Activated CD4-positive, alpha-beta T cell treated with anti-CD3 and anti-CD28 coated beads, Interleukin-2, Interleukin-4, amounts not matched to agents 100 ng/mL and 50 ng/mL, durations not matched to agents 16 hours and 8 hours (primary cell): Measurements from ENCODE around the gene WNT2B.

Experiments used
- DNase-seq: peaks from one replicate; pipeline ENCODE4 v3.0.0-alpha.2; 2020; ENCODE audit warnings: low spot score

Gene WNT2B

DNA sequence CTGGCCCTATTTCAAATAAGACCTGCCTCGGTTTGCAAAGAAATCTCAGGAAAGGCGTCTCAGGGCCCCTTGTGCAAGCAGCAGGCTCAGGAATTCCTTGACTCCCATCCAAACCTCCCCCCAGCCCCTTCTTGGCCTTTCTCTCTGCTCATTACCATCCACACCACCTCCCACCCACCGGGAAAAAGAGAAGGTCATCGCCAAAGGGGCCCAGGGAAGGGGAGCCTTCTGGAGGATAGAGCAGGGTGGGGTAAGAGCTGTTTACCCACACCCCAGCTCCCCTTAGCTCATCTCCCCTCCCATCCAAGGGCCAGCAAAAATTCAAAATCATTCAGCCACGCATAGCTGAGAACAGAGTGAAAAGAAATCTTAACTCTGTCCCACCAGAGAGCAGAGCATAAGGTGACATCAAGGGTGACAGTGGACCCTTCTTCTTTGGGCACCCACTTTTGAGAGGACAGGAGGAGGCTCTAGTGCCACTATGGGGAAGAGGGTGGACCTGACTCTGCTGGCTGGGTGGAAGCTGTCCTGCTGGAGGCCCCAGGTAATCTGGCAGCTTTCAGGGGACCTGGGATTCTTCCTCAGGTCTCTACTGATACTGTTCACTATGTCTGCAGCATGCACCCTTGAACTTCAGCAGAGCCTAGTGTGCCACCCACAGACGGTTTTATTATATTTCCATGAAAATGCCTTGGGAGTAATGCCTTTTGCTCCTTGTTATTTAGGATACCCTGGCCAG lies 3.9 kb upstream of the WNT2B start:
- DNase-seq, result no peak

DNA sequence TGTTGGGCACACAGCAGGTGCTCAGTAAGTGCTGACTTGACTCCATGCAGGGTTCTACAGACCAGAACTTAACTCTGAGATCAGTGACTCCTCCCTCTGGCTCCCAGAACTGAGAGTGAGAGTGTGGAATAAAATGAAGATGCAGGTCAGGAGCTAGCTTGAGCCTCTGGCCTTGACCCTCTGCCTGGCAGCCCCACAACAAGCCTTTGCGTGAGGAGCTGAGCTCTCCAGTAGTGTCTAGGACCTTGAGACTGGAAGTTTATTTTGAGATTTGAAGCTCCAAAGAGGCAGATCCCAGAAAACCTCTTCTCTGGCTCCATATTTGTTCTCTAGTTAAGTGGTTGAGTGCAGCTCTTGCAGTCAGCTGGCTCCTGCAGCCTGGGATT lies 3.4 kb upstream of the WNT2B start:
- no peak for DNase-seq

DNA sequence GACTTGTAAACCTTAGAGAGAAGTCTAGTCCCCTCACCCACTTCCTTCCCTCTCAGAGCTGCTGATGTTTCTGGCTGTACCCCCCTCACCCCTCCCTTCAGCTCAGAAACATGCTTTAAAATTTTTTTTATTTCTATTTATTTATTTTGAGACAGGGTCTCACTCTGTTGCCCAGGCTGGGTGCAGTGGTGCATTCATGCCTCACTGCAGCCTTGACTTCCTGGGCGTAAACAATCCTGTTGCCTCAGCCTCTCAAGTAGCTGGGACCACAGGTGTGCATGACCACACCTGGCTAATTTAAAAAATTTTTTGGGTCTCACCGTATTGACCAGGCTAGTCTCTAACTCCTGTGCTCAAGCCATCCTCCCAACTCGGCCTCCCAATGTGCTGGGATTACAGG lies 2.9 kb upstream of the WNT2B start:
- DNase-seq, result no peak

DNA sequence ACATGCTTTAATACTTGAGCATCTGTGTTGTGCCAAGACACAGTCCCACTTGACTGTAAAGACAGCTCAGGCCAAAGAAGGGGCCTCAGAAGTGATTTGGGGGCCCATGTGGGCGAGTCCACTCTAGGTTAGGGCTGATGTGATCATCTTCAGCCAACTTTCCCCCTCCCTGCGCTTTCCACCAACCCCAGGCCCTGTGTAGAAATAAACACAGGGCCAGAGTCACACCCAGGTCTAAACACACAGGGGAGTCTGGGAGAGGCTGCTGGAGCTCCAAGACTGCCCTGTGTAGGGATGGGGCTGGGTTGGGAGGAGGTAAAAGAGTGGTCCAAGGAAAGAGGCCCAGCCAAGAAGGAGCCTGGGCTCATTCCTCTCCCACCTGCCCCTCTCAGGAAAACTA lies 2.5 kb upstream of the WNT2B start:
- no peak for DNase-seq

DNA sequence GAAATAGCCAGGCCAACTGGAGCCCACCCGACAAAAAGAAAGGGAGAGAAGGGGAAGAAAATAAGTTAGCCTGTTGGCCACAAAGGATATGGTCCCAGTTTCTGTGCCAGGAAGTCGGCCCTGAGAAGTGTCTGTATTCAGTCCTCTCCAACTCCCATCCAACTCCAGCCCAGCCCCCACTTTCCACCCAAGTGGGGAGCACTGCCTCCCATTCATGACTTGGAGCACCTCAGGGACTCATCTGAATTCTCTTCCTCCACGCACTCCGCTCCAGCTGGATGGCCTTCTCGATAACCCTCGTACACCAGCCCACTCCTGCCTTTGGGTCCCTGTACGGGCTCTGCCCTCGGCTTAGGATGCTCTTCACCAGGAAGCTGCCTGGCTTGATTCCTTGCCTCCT lies 2.0 kb upstream of the WNT2B start:
- no peak for DNase-seq

DNA sequence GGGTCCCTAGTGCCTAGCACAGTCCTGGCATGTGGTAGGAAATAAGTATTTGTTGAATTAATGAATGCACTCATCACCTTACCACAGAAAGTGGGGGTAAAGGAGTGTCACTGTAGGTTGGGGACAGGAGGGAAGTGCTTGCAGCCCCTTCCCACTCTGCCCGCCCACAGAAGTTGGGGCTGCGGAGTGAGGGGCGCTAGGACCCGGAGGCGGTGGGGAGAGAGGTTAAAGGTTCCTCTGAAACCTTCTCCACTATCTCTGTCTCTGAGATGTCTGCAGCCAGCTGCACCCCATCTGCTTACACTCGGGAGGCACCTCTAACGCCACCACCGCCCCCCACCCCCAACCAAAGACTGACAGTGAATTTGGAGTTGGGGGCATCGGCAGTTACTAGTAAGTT lies 1.4 kb upstream of the WNT2B start:
- no peak for DNase-seq

DNA sequence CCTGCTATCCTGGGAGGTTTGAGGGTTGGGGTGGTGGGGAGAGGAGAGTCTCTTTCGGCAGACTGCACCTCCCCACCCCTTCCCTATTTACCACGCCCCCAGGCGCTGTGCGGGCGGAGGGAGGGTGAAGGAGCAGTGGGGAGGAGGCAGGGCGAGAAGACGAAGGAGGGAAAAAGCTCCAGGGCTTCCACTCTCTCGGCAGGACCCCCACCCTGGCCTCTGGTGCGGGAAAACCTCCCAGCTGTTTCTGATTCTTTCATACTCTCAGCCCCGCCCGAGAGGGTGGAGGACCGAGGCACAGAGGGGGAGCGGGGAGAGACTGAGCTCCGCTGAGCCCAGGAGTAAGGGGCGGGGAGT lies 866 bp upstream of the WNT2B start:
- DNase-seq, result no peak

DNA sequence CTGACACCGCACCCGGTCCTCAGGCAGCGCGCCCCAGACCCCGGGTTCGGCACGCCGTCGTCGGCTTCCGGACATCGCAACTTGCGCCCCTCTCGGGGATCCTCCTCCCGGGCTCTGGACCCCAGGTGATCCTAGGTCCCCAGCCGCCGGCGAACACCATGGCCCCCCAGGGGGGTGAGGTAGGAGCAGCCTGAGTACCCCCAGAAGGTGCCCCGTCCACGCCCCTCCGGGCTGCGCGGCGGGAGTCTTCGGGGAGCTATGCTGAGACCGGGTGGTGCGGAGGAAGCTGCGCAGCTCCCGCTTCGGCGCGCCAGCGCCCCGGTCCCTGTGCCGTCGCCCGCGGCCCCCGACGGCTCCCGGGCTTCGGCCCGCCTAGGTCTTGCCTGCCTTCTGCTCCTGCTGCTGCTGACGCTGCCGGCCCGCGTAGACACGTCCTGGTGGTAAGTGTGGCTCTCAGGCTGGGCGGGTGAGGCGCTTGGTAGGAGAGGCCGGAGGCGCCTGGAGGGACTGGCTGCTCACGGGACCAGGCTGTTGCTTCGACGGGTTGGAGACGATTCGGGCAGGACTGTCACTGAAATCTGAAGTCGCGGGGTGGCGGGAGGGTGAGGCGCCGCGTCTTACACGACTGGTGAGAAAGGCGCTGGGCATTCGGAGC lies 367 bp downstream of the WNT2B start:
- no peak for DNase-seq

DNA sequence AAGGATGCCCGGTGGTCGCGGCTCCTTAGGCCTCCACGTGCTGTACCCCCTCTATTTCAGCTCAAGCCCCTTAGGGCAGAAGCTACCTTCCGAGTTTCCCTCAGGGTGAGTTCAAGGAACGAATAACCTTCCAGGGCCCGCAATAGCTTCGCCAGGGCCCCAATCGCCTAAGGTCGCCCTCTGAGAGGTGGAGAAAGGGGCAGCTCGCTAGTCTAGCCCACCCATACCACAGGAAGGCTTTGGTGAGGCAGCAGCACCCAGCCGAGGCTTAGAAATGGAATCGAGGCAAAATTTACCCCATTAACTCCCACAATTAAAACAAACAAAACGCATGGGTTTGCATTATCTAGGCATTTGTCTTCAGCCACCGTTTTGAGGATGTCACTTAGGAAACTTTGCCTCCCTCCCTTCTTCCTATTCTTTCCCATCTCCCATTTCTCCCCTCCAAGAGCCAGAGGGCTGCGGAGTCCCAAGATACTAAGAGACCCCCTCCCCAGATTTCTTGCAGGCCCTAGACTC lies 954 bp downstream of the WNT2B start:
- no peak for DNase-seq

DNA sequence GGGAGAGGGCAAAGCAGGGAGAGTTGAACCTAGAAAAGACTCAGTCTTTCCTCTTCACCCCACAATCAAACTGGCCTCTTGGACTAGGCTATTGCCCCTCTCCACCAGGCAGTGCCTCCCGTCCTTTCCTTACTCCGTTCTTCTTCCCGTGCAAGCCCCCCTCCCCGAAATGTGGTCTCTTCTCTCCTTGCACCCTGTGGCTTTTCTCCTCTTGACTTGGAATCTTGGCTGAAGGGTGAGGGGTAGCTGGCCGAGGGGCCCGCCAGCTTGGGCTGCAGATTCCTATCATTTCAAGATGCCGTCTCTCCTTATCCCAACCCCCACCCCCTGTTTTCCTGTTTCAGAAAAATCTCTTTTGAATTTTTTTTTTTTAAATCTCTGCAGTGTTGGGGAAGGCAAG lies 1.6 kb downstream of the WNT2B start:
- DNase-seq, result no peak

DNA sequence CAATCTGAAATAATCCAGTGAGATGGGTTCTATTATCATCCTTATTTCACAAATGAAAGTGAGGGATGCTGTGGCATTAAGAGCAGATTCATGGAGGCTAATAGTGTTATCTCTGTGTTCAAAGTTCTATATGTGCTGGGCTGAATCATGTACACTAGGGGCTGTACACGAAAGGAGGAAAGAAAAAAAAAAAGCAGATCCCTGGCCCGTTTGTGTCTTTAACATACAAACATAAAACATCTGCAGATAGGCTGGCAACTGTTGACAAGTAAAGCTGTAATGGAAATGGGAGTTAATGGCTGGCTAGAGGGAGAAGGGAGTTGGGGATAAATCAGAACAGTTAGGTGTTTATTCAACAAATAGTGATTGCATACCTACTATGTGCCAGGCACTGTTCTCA lies 3.1 kb downstream of the WNT2B start:
- DNase-seq, result no peak

DNA sequence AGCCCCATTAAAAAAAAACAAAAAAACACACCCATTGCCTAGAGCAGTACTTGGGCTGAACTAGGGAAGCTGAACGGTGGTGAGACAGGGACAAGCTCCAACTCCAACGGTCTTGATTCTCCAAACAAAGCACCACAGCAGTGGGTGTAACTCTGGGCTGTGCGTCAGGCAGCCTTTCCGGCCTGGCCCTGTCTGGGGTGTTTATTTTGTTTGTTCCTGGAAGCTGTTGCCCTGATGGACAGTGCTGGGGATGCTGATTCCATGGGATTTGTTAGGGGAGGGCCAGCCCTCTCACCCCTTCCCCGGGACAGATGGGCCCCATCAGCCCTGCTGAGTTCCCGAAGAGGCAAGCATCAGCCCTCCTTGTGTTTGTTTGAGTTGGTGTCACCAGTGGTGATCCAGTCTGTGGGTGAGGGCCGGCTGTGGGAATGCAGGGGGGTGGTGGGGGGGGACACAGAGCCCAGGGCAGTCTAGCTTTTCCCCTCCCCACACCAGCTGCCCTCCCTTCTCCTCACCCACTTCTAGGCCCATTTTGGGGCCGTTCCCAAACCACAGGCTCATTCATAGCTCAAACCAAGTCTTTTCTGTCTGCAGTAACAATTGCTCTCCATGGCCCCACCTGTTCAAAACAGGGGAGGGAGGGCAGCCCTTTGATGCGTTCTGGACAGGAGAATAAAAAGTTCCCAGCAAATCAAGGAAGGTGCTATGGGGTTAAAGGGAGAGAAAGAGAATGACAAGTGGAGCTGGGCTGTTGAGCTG lies 4.5 kb downstream of the WNT2B start:
- no peak for DNase-seq

DNA sequence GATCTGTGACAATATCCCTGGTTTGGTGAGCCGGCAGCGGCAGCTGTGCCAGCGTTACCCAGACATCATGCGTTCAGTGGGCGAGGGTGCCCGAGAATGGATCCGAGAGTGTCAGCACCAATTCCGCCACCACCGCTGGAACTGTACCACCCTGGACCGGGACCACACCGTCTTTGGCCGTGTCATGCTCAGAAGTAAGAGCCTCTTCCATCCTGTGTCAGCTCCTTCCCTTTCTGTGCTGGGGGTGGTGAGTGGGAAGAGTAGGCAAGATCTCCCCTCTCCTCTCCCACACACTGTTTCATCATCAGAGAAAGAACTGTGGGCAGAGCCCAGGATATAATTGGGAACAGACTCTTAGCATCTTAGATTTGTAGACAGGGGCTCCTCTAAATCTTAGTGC lies 6.1 kb downstream of the WNT2B start:
- no peak for DNase-seq

DNA sequence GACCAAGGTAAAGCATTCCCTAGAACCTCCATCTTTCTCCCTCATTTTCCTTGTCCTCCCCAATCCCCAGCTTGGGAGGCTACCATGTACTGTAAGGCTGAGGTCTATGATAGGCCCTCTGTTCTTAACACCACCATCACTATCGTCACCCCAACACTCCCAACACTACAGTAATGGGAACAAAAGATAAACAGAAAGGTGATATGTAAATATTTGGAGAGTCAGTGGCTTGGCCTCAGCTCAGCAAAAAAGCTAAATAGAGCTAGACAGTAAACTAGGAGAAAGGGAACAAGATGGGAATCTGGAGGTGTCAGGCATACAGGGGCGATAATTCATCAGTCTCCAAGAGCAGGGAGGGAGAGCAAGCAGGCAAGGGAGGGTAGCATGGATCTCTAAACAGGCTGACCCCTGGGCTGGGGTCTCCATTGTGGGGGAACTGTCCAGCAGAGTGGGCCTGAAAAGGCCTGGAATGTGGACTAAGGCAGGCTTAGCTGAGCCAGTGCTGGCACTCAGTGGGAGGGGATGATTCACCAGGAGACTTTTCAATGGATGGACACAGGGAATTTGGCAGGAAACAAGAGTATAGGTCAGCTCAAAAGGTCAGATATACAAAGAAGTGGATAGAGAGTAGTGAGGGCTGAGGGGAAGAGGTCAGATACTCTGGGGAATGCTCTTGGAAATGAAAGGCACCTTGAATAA lies 6.7 kb downstream of the WNT2B start:
- DNase-seq, result no peak

DNA sequence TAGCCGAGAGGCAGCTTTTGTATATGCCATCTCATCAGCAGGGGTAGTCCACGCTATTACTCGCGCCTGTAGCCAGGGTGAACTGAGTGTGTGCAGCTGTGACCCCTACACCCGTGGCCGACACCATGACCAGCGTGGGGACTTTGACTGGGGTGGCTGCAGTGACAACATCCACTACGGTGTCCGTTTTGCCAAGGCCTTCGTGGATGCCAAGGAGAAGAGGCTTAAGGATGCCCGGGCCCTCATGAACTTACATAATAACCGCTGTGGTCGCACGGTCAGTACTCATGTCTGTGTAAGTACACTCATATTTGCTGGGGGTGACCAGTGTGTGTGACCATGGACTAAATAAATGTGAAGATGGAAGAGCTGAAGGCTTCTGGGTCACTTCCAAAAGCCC lies 7.4 kb downstream of the WNT2B start:
- DNase-seq, result no peak

DNA sequence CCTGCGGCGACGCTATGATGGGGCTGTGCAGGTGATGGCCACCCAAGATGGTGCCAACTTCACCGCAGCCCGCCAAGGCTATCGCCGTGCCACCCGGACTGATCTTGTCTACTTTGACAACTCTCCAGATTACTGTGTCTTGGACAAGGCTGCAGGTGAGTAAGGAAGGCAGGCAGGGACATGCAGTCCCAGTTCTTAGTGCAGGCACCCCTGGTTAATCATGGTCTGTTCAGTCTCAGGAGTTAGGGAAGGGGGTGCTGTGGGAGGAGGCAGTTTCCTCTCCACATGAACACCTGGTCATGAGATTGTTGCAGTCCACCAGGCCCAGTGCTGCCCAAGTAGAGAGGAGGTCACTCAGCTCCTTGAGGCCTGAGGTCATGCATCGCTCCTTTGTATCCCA lies 8.5 kb downstream of the WNT2B start:
- DNase-seq, result no peak

DNA sequence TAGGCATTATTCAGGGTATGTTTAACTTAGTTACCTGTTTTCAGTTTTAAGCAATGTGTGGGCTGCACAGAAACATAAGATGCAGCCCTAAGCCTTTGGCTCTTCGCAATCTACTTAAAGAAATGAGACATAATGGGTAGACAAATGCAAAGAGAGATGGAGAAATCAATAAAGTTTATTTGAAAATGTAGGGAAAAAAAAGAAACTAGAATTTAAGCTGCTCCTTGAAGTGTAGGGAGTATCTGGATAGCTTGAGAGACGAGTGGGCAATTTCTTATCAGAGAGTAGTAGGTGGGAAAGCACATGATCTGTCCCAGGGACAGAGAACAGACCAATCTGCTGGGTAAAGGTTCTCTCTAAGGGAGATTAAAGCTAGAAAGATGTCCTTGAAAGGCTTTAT lies 8.9 kb downstream of the WNT2B start:
- no peak for DNase-seq

DNA sequence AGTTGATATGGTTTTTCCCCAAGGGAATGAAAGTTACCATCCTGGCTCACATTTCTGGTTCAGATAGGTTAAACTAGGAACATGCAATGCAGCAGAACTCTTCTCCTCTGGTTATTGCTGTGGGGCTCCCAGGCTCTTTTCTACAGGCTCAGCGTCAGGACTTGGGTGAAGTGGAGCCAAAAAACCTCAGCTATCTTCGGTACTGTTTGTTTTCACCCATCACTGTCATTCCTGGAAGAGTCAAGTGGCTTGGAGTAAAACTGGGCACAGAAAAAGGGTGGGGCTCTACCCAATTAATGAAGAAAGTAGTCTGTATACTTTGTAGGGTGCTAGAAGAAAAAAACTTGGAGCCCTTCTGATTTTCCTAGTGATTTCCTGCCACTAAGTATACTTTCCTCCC lies 9.4 kb downstream of the WNT2B start:
- no peak for DNase-seq

DNA sequence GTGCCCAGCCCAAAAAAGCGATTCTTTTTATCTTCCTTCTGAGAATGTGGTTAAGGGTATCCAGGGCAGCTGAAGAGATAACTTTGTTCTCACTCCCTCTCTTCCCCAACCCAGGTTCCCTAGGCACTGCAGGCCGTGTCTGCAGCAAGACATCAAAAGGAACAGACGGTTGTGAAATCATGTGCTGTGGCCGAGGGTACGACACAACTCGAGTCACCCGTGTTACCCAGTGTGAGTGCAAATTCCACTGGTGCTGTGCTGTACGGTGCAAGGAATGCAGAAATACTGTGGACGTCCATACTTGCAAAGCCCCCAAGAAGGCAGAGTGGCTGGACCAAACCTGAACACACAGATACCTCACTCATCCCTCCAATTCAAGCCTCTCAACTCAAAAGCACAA lies 11.4 kb downstream of the WNT2B start:
- DNase-seq, result no peak

DNA sequence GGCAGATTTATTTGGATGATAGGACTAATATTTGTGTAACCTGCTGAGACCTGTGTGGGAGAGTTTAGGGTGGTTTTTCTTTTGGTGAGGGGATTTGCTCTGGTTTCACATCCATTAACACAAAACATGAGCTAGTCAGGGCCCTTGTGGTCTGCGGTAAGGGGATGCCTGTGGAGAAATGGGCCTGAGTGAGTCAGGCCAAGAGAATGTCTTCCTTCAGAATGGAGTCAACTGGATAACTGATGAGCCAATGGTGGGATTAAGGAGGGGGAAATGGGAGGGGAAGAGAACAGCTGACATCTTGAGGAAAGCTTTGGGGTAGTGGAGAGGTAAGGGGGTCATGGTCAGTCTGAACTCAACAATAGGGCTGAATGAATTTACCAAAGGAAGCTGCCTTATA lies 13.9 kb downstream of the WNT2B start:
- DNase-seq, result no peak

DNA sequence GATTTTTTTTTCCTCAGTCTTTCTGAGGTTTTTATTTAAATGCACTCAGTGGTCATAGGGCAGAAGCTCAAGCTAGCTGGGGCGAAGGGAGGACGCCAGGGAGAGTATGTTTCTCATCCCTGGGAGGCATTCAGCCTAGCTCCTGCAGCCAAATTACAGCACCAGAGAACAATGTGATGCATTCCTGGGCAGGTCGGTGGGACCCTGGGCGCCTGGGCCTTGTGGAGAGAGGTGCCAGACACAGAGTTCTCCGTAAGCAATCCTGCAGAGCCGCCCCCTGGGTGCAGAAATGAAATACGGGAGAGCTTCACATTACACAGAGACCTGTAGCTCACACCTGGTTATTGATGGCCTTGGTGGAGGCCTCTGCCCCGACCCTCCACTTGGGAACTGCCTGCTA lies 15.5 kb downstream of the WNT2B start:
- DNase-seq, result no peak

DNA sequence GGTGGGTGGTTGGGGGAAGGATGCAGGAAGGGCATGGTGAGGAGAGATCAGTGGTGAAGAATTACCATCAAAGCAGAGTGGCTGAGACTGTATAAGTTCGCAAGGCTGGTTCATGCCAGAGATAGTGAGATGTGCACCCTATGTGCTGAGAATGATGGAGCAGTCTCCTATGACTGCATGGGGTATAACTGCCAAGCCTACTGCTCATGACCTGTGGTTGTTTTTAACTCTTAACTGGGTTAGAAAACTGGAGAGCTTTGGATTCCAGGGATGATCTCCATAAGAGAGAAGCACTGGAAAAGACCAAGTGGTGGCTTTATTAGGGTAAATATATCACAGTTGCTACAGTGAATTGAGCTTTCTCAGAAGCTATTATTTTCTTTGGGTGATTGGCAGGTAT lies 16.2 kb downstream of the WNT2B start:
- no peak for DNase-seq
